Dermis lymphatic vessel endothelial cell (primary cell): ENCODE results near the gene MARCHF6. TPM values are rescaled to one million over a fixed set of nuclear protein-coding genes. Genes with fewer than 3 reads are reported as not detected.

ENCODE experiments used
- total RNA-seq: library from RNA; depleted of rRNA; stranded (reverse); fragments of >200 nt; gene quantifications from 2 replicates; pipeline ENCODE4 v1.2.1, GENCODE V29; 2014

The MARCHF6 gene
- 60.6 and 61.9 TPM in 2 replicates for total RNA-seq

DNA sequence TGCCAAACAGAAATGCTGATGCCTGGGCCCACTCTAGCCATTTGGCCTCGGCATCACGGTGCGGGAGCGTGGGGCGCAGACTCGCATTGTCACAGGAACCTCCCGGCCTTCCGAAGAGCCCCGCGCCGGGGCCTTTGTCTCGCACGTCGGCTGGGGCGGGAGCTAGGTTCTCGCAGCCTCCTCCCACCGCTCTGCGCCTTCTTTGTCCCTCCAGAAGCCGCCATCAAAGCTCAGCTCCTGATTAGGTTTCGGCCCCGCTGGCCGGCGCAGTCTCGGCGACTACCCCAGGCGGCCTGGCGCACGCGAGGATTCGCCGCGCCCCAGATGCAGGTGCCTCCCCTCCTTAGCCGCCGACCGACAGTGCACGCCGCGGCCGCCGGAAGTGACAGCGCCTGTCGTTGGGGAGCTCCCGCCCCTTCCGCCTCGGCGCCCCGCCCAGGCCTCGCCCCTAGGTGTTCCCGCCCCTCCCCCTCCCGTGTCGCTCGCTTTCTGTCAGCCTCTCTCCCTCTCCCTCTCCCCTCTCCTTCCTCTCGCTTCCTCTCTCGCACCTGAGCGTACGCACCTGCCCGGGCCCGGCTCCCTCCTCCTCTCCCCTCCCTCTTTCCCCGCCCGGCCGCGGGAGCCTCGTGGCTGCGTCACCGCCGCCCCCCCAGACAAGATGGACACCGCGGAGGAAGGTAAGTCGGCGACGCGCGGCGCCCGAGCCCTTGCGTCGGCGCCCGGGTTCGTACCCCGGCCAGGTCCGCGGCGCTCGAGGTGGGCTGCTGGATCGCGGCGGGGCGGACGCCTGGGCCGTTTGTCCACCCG is at the start of gene MARCHF6:
Gene MARCHF6, plus strand, starts transcription at position 455 of the 807 bp plus-strand sequence. Its CDS starts 204 bp downstream, at position 659.

GRCh38 chr5:10307206-10308148 is 46.0 kb upstream of the MARCHF6 start, which contains the start of gene CMBL:
Gene CMBL (minus strand): TSS chr5:10307902. CDS start chr5:10290762, 17,140 bp downstream.

Other genes starting within 250 kb of the MARCHF6 start
- gene ATPSCKMT, start 103.8 kb upstream of the MARCHF6 start, total RNA-seq = 36.6 and 38.4 TPM in 2 replicates
- gene CCT5, start 103.4 kb upstream of the MARCHF6 start, total RNA-seq = 704 and 772 TPM in 2 replicates
- 3.0 and 4.1 TPM in 2 replicates for gene CMBL, start 45.8 kb upstream of the MARCHF6 start, total RNA-seq
- gene ROPN1L, start 88.2 kb downstream of the MARCHF6 start, total RNA-seq = 3.0 and 3.6 TPM in 2 replicates
- 1.9 and 2.0 TPM in 2 replicates for gene ANKRD33B, start 210.4 kb downstream of the MARCHF6 start, total RNA-seq